NCI-H345 (cell line): ENCODE measurements around the gene BCAR3.

ENCODE experiments used
- DNase-seq: peaks from one replicate; lab custom pipeline; 2025; lab: John Stamatoyannopoulos, UW

BCAR3 gene

DNA sequence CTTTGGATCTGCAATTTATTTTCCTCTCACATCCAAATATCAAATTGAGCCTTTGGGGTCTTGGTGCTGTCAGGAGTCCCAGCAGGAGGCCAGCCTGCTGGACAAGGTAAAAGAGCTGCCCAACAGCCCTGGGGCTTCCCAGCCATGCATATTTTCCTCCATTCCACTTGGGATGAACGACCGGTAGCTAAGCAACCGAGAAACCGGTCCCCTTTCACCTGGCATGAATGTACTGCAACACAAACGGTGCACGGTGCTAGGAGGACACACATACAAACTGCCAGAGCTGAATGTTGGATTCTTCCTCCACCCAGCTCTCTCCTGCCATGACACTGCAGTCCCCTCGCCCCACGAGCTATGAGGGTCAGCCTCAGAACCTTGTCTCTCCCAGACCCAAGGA, 42.7 kb downstream of the BCAR3 start:
- no peak for DNase-seq

DNA sequence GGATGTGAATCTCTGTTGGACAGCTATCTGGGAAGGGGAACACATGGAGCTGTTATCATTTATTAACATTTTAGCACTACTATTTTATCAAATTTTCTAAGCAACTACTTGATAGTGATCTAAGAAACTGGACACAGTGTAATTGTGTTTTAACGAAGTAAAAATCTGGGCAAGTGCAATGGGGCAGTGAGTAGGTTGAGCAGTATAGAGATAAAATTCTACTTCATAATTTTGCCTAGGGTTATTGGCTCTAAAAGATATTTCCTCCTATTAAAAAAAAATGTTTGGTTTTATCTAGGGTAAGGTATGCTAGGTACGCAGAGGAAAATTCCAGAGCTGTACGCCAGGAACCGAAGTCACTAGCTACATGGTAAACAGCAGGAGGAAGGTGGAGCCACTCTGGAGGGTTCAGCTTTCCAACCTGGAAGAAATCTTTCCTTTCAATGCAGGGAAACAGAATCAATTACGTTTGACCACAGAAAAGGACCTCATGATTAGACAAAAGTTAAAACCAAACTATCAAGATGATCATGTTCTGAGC, 43.3 kb downstream of the BCAR3 start:
- no peak for DNase-seq

DNA sequence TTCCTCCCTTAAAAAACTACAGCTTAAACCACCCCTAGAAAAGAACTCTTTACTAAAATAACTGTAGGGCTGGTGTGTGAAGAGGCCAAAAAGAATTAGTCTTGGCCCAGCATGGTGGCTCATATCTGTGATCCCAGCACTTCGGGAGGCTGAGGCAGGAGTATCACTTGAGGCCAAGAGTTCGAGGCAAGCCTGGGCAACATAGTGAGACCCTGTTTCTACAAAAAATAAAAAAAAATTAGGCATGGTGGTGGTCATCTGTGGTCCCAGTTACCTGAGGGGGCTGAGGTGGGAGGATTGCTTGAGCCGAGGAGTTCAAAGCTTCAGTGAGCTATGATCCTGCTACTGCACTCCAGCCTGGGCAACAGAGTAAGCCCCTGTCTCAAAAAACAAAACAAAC, 44.9 kb downstream of the BCAR3 start:
- no peak for DNase-seq

DNA sequence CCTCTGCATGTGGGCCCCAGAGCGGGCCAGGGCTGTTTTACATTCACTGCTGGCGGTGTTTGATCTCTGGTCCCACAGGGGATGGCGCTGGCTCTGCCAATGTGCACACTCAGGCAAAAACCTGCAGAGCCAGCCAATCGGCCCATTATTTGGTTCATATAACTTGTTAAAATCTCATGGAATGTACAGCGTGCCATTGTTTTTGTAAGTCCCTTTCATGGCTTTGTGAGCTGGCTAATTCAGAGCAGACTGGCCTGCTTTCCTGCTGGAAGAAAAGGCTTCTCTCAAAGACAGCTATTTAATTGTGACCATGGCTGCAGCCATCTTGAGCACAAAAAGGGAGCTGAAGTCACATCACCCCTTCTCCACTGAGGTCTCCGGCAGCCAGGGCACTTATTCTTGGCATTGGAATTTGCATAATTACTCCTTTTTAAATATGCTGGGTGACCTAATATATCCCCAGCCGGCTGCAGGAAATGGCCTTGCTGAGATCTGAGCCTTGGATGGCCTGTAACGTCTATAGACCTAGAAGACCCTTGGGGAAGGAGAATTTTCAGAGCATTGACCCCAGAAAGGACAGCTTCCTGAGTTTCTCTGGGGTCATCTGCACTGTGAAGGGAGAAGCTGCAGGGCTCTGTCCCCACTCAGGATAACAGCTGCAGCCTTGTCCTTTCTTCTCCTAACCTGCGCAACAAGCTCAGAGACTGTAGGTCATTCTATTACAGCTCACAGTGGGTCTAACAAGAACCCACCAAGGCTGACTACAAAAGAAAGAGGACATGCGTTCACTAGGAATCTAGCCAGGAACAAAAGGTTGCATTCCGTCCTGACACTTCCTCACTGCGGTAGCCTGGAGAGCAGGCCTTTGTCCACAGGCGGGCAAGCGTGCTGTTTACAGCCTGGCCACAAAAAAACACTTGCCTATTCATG, 45.8 kb downstream of the BCAR3 start:
- DNase-seq = peak; percentile 21

DNA sequence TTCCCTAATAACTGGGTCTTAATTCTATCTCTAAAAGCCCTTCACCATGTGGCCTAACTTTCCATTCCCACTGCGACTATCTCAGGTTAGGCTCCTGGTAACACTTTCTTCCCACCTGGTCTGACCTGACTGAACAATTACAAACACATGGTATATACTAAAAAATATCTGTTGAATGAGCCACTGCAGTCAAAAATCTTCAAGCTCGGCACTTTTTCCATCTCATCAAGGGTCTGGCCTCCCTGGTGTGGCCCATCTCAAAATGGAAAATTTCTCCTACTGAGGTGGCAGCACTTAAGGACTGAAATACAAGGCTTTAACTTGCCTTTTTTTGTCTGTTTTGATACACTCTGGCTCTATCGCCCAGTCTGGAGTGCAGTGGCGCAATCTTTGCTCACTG, 48.3 kb downstream of the BCAR3 start:
- DNase-seq = no peak

DNA sequence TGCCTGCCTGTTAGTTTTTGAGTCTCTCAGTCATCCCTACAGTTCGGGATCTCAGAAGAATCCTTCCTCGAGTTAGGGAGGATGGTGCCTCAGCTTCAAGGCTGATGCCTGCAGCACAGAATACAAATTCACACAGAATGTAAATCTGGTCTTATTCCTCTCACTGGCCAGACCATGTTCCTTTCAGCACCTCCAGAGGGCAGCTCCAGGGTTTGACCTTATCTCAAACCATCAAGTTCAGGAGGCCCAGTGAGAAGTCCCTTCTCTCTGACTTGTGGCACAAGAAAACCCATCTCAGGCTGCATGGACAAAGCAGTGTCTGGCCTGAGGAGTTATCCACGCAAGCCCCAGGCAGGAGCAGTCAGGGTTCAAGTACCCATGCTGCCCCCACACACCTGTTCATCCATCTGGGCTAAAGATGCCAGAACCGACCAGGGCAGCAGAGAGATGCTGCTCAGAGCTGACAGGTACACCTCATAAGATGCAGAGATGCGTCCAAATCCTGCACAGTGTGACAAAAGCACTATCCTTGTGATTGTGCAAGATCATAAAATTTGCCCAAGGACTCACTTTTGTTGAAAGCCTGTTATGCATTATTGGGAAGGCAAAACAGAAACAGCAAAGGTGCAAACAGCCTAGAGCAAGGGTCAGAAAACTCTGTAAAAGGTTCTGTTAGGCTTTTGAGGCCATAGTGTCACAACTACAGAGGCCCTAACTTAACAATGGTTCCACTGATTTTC, 49.8 kb downstream of the BCAR3 start:
- no peak for DNase-seq

- no peak for DNase-seq
These were observed 51.5 kb downstream of the BCAR3 start for GRCh38 chr1:93630168-93630567.

DNA sequence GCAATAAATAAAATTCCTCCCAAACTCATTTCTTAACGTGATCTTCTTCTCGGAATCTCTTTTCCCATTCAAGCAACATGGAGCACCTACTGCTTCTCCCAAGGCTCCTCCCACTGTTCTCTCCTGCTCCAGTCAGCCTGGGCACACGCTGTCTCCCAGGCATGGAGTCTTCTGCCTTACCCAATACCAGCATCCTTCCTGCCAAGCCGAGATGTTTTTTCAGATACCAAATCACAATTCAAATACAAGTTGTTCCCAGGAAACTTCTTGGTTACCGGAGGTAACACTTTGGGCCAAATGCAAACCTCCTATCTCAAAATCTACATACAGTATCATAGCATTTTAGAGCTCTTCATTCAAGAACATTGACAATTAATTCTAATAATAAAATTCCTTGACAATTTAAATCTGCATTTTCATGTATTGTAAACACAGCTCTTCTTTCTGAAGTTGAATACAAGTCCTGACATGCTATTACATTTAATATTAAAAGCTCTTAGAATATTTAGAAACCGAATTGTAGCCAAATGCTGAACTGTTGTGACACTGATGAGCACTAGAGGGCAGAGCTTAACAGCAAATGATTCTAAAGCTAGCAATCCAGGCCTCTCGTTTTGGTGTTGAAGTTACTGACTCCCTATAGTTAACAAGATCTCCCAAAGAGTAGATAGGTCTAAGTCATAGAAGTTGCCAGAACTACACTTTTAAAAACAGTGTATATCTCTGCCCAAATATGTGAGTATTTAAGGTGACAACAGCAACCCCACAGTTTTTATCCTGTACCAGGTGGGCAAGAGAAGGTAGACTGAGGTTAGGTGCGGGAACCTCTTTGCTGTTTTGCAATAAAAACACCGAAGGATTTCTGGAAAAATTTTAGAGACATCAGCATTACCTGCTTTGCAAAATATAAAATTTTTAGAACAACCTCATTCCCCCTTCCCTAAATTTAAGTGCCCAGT, 52.3 kb downstream of the BCAR3 start:
- DNase-seq = peak; percentile 66

- DNase-seq = no peak
These were observed 53.0 kb downstream of the BCAR3 start for GRCh38 chr1:93628681-93629080.

- no peak for DNase-seq
These were observed 55.9 kb downstream of the BCAR3 start for GRCh38 chr1:93625582-93626327.

GRCh38 chr1:93623875-93624274, 57.8 kb downstream of the BCAR3 start:
- no peak for DNase-seq

DNA sequence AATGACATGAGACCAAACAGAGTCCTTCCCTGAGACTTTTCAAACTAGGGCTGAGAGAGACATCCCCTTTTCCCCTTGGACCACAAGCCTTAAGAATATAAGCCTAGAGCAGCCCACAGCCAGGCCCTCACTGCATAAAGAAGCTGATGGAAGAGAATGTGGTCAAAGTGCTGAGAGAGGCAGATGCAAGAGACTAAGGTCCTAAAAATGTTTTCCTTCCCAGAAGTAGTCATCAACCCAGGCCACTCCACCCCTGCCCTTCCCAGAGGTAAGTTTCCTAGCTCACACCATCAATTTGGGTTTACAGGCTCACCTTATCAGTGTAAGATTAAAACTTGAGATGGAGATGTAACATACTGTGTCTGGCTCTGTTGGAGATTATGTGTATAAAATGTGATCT, 58.2 kb downstream of the BCAR3 start:
- no peak for DNase-seq

GRCh38 chr1:93621246-93621645, 60.4 kb downstream of the BCAR3 start:
- no peak for DNase-seq

- DNase-seq = no peak
These were observed 60.8 kb downstream of the BCAR3 start for GRCh38 chr1:93620841-93621210.

- DNase-seq = no peak
These were observed 61.3 kb downstream of the BCAR3 start for GRCh38 chr1:93620172-93620840.

GRCh38 chr1:93619507-93620171, 62.0 kb downstream of the BCAR3 start:
- DNase-seq = peak; percentile 26

- DNase-seq = no peak
These were observed 63.8 kb downstream of the BCAR3 start for GRCh38 chr1:93617670-93618499.

DNA sequence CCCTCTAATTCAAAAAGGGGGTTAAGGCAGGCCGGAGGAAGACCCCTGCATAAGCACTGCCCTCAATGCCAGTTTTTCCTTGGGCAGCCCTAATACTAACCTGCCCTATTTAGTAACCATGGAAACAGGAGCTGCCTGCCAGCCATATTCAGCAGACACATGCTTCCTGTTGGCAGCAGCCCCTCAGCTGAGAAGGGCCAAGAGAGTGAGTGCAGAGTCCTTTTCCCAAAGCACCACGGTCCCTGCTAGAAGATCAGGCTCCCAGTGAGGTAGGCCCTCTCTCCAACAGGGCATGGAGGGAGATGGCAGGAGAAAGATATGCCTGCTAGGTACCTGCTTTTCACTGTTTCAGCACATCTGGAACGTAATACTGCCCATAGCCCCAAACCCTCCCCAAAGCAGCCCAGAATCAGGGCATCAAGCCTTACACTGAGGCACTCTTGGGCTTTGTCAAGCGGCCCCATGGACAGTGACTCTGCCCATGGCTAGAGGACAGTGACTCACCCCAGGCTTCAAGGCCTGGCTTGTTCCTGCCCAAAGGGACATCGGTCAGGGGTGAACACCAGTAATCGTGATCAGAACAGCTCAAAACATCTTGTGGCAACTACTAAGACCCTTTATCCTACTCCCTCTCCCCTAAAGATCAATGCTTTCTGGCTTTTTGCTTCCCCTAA, 64.5 kb downstream of the BCAR3 start:
- DNase-seq = no peak
